ENCODE data around the gene ADAMTSL1. TPM values are rescaled to one million over a fixed set of nuclear protein-coding genes. Genes with fewer than 3 reads are reported as not detected.

ADAMTSL1 gene
- polyA plus RNA-seq, 1 donor from 2014 or later = 1.1 TPM

- Histone ChIP-seq H3K27me3 (ENCODE audit: insufficient read depth, low read depth, low read length) (no peaks in the 10 kb centered on the region), H3K9ac (ENCODE audit: low read length) (no peak overlapping the region), H3K79me2 (replicated peaks; ENCODE audit: insufficient read depth, low read length) (no peaks in the 10 kb centered on the region), H3K27ac (ENCODE audit: low read length) (no peak overlapping the region), H3F3A (ENCODE audit: insufficient read depth, low read length, poor library complexity, severe bottlenecking) (no peaks in the 10 kb centered on the region), H2AFZ (ENCODE audit: low read depth, low read length) (no peak overlapping the region), H4K20me1 (ENCODE audit: insufficient read depth) (no peaks in the 10 kb centered on the region), H3K4me2 (ENCODE audit: low read length) (no peak overlapping the region), H3K9me3 (ENCODE audit: low read length) (no peaks in the 10 kb centered on the region), H3K4me3 (ENCODE audit: low read length) (no peak overlapping the region), H3K9me2 (ENCODE audit: insufficient read depth, low read length) (no peaks in the 10 kb centered on the region), H3K36me3 (ENCODE audit: insufficient read depth, low read length) (no peaks in the 10 kb centered on the region)
- TF ChIP-seq EP300 (conservative IDR thresholded peaks at IDR 0.05; ENCODE audit: poor library complexity, severe bottlenecking) = no peak
- TF ChIP-seq, protein P1, sequence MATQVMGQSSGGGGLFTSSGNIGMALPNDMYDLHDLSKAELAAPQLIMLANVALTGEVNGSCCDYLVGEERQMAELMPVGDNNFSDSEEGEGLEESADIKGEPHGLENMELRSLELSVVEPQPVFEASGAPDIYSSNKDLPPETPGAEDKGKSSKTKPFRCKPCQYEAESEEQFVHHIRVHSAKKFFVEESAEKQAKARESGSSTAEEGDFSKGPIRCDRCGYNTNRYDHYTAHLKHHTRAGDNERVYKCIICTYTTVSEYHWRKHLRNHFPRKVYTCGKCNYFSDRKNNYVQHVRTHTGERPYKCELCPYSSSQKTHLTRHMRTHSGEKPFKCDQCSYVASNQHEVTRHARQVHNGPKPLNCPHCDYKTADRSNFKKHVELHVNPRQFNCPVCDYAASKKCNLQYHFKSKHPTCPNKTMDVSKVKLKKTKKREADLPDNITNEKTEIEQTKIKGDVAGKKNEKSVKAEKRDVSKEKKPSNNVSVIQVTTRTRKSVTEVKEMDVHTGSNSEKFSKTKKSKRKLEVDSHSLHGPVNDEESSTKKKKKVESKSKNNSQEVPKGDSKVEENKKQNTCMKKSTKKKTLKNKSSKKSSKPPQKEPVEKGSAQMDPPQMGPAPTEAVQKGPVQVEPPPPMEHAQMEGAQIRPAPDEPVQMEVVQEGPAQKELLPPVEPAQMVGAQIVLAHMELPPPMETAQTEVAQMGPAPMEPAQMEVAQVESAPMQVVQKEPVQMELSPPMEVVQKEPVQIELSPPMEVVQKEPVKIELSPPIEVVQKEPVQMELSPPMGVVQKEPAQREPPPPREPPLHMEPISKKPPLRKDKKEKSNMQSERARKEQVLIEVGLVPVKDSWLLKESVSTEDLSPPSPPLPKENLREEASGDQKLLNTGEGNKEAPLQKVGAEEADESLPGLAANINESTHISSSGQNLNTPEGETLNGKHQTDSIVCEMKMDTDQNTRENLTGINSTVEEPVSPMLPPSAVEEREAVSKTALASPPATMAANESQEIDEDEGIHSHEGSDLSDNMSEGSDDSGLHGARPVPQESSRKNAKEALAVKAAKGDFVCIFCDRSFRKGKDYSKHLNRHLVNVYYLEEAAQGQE (IDR thresholded peaks at IDR 0.05; ENCODE audit: borderline replicate concordance) = no peak
- TF ChIP-seq EZH2 (IDR thresholded peaks at IDR 0.05; ENCODE audit: borderline replicate concordance, insufficient read depth, low read length, poor library complexity, severe bottlenecking) = no peak
- no peak for TF ChIP-seq TAF1 (IDR thresholded peaks at IDR 0.05; ENCODE audit: low read depth)
- no peak for TF ChIP-seq SMC3 (conservative IDR thresholded peaks at IDR 0.05; ENCODE audit: poor library complexity)
- no peak for TF ChIP-seq MXI1 (conservative IDR thresholded peaks at IDR 0.05; ENCODE audit: poor library complexity, severe bottlenecking)
These were observed 436.5 kb downstream of the ADAMTSL1 start for GRCh38 chr9:18910435-18910834.

GRCh38 chr9:18910916-18911315 is 437.0 kb downstream of the ADAMTSL1 start:
- no peaks in the 10 kb centered on the region for H3K9me3 ChIP-seq (ENCODE audit: low read length)
- H3K9ac ChIP-seq (ENCODE audit: low read length) = no peak overlapping the region
- no peaks in the 10 kb centered on the region for H3K9me2 ChIP-seq (ENCODE audit: insufficient read depth, low read length)
- H3K4me3 ChIP-seq (ENCODE audit: low read length) = no peak overlapping the region
- no peak overlapping the region for H3K4me2 ChIP-seq (ENCODE audit: low read length)
- no peaks in the 10 kb centered on the region for H3K79me2 ChIP-seq (replicated peaks; ENCODE audit: insufficient read depth, low read length)
- H3K27ac ChIP-seq (ENCODE audit: low read length) = no peak overlapping the region
- H4K20me1 ChIP-seq (ENCODE audit: insufficient read depth) = no peaks in the 10 kb centered on the region
- no peaks in the 10 kb centered on the region for H3K27me3 ChIP-seq (ENCODE audit: insufficient read depth, low read depth, low read length)
- H3F3A ChIP-seq (ENCODE audit: insufficient read depth, low read length, poor library complexity, severe bottlenecking) = no peaks in the 10 kb centered on the region
- no peak overlapping the region for H2AFZ ChIP-seq (ENCODE audit: low read depth, low read length)
- TF ChIP-seq EP300 (conservative IDR thresholded peaks at IDR 0.05; ENCODE audit: poor library complexity, severe bottlenecking) (no peak), EZH2 (IDR thresholded peaks at IDR 0.05; ENCODE audit: borderline replicate concordance, insufficient read depth, low read length, poor library complexity, severe bottlenecking) (no peak), SMC3 (conservative IDR thresholded peaks at IDR 0.05; ENCODE audit: poor library complexity) (no peak), RAD21 (conservative IDR thresholded peaks at IDR 0.05) (no peak)
- TF ChIP-seq, protein P1 (IDR thresholded peaks at IDR 0.05; ENCODE audit: borderline replicate concordance) = no peak
- no peaks in the 10 kb centered on the region for H3K36me3 ChIP-seq (ENCODE audit: insufficient read depth, low read length)

Measured in neural cell (in vitro differentiated cells).